ENCODE measurements around the gene EIF4E2.

The EIF4E2 gene

DNA sequence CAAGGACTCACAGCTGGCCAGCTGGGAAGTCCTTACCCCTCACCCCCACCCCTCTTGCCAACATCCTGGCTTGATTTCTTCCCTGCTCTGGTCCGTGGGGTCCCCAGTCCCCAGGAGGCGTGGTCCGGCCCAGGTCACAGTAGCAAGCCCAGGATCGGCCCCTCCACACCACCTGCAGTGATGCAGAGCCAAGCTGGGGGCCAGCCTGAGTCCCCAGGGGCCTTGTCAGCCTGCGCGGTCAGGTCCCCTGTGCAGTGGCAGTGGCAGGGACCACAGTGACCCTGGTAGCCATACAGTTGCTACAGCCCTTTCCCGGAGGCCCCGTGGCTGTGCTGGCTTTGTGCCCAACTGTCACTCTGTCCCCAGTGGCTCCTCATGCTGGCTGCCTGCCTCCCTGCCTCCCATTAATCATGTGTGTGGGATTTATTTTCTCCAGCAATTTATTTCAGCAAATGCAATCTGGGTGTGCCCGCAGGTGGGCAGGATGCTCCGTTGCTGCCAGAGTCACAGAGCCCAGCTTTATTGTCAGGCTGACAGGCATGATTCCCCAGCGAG, 39.1 kb upstream of the EIF4E2 start:
- Histone ChIP-seq H3K9me3 (ENCODE audit: insufficient read depth, low read length, severe bottlenecking) (no peaks in the 10 kb centered on the region), H3K79me2 (ENCODE audit: insufficient read depth, low read length) (no peaks in the 10 kb centered on the region), H3K9ac (ENCODE audit: low read depth, low read length) (no peak overlapping the region), H3K27me3 (ENCODE audit: insufficient read depth, low read length, poor library complexity) (no peaks in the 10 kb centered on the region), H3K4me3 (ENCODE audit: low read depth in 1 of 2, low read length in 2 of 2) (no peak overlapping the region), H3K4me2 (ENCODE audit: insufficient read depth, low read length) (no peak overlapping the region), H3K27ac (ENCODE audit: low read length) (no peak overlapping the region), H4K20me1 (ENCODE audit: insufficient read depth, low read length) (no peaks in the 10 kb centered on the region; the same call in 1 of the 2 replicates), H2AFZ (ENCODE audit: low read depth, low read length) (no peak overlapping the region), H3K4me1 (ENCODE audit: insufficient read depth, low read length) (no peaks in the 10 kb centered on the region), H3K36me3 (ENCODE audit: insufficient read depth, low read length) (no peaks in the 10 kb centered on the region)
- TF ChIP-seq EZH2 (IDR thresholded peaks at IDR 0.05; ENCODE audit: borderline replicate concordance, low read depth, low read length, severe bottlenecking), result no peak
- TF ChIP-seq, protein P1, sequence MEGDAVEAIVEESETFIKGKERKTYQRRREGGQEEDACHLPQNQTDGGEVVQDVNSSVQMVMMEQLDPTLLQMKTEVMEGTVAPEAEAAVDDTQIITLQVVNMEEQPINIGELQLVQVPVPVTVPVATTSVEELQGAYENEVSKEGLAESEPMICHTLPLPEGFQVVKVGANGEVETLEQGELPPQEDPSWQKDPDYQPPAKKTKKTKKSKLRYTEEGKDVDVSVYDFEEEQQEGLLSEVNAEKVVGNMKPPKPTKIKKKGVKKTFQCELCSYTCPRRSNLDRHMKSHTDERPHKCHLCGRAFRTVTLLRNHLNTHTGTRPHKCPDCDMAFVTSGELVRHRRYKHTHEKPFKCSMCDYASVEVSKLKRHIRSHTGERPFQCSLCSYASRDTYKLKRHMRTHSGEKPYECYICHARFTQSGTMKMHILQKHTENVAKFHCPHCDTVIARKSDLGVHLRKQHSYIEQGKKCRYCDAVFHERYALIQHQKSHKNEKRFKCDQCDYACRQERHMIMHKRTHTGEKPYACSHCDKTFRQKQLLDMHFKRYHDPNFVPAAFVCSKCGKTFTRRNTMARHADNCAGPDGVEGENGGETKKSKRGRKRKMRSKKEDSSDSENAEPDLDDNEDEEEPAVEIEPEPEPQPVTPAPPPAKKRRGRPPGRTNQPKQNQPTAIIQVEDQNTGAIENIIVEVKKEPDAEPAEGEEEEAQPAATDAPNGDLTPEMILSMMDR (IDR thresholded peaks at IDR 0.05; ENCODE audit: borderline replicate concordance, extremely low read depth, low read length, poor library complexity, severe bottlenecking), result no peak
- ATAC-seq (ENCODE audit: insufficient read depth, low read depth), result no peak
- DNase-seq, result no peak

DNA sequence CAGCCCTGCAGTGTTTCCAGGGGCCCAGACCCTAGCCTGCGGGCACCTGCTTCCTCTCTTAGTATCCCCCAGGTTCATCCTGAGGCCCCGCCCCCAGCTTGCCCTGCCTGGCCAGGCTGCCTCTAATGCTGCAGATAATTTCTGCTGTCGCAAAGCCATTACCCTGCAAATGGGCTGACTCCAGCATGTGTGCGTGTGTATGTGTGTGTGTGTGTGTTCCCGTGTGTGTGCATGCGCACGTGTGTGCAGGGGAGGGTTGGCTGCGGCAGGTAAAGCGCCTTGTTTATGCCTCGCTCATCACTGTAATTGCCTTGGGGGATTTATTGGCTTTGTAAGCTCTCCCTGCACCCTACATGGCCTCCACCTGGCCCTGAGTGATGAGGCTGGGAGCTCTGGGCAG, 37.9 kb upstream of the EIF4E2 start:
- Histone ChIP-seq H3K4me2 (ENCODE audit: insufficient read depth, low read length) (no peak overlapping the region), H3K9ac (ENCODE audit: low read depth, low read length) (no peak overlapping the region), H2AFZ (ENCODE audit: low read depth, low read length) (no peak overlapping the region), H3K36me3 (ENCODE audit: insufficient read depth, low read length) (no peaks in the 10 kb centered on the region), H3K27ac (ENCODE audit: low read length) (no peak overlapping the region), H3K9me3 (ENCODE audit: insufficient read depth, low read length, severe bottlenecking) (no peaks in the 10 kb centered on the region), H3K4me1 (ENCODE audit: insufficient read depth, low read length) (no peaks in the 10 kb centered on the region), H4K20me1 (ENCODE audit: insufficient read depth, low read length) (no peaks in the 10 kb centered on the region), H3K4me3 (ENCODE audit: low read depth in 1 of 2, low read length in 2 of 2) (no peak overlapping the region), H3K79me2 (ENCODE audit: insufficient read depth, low read length) (no peaks in the 10 kb centered on the region), H3K27me3 (ENCODE audit: insufficient read depth, low read length, poor library complexity) (no peaks in the 10 kb centered on the region)
- ATAC-seq (ENCODE audit: insufficient read depth, low read depth) (no peak), DNase-seq (no peak)
- TF ChIP-seq EZH2 (IDR thresholded peaks at IDR 0.05; ENCODE audit: borderline replicate concordance, low read depth, low read length, severe bottlenecking), result no peak
- TF ChIP-seq, protein P1 (IDR thresholded peaks at IDR 0.05; ENCODE audit: borderline replicate concordance, extremely low read depth, low read length, poor library complexity, severe bottlenecking), result no peak

DNA sequence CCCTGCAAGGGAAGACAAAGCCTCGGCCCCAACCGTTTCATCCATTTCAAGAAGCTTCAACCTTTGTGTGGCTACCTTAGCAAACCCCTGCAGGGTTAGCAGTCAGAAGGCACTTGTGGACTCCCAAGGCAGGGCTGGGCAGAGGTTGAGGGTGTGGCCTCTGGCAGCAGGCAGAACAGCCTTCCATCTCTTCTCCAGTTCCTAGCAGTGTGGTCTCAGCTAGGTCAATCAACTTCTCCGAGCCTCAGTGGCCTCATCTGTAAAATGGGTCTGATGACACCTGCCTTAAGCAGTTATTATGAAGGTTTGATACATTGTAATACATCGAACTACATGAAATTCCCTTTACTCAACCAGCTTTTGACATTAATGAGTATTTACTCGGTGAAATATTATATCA, 37.1 kb upstream of the EIF4E2 start:
- Histone ChIP-seq H3K27me3 (ENCODE audit: insufficient read depth, low read length, poor library complexity) (no peaks in the 10 kb centered on the region), H3K4me1 (ENCODE audit: insufficient read depth, low read length) (no peaks in the 10 kb centered on the region), H4K20me1 (ENCODE audit: insufficient read depth, low read length) (no peaks in the 10 kb centered on the region), H3K4me2 (ENCODE audit: insufficient read depth, low read length) (no peak overlapping the region), H3K4me3 (ENCODE audit: low read depth in 1 of 2, low read length in 2 of 2) (no peak overlapping the region), H3K27ac (ENCODE audit: low read length) (no peak overlapping the region), H3K9me3 (ENCODE audit: insufficient read depth, low read length, severe bottlenecking) (no peaks in the 10 kb centered on the region), H3K36me3 (ENCODE audit: insufficient read depth, low read length) (no peaks in the 10 kb centered on the region), H2AFZ (ENCODE audit: low read depth, low read length) (no peak overlapping the region), H3K79me2 (ENCODE audit: insufficient read depth, low read length) (no peaks in the 10 kb centered on the region), H3K9ac (ENCODE audit: low read depth, low read length) (no peak overlapping the region)
- DNase-seq (no peak), ATAC-seq (ENCODE audit: insufficient read depth, low read depth) (no peak)
- TF ChIP-seq EZH2 (IDR thresholded peaks at IDR 0.05; ENCODE audit: borderline replicate concordance, low read depth, low read length, severe bottlenecking), result no peak
- TF ChIP-seq, protein P1 (IDR thresholded peaks at IDR 0.05; ENCODE audit: borderline replicate concordance, extremely low read depth, low read length, poor library complexity, severe bottlenecking), result no peak

DNA sequence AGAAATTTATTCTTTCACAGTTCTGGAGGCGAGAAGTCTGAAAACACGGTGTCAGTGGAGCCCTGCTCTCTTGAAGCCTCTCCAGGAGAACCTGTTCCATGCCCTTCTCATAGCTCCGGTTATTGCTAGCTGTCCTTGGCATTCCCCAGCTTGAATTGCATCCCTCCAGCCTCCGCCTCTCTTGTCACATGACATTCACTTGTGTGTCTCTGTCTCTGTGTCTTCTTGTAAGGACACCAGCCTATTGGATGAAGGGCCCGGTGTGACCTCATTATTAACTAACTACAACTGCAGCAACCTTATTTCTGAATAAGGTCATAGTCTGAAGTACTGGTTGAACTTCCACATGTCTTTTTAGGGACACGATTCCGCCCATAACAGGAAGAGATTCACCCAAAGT, 34.9 kb upstream of the EIF4E2 start:
- no peaks in the 10 kb centered on the region for H3K4me1 ChIP-seq (ENCODE audit: insufficient read depth, low read length)
- TF ChIP-seq, protein P1 (IDR thresholded peaks at IDR 0.05; ENCODE audit: borderline replicate concordance, extremely low read depth, low read length, poor library complexity, severe bottlenecking), result no peak
- TF ChIP-seq EZH2 (IDR thresholded peaks at IDR 0.05; ENCODE audit: borderline replicate concordance, low read depth, low read length, severe bottlenecking), result no peak
- H4K20me1 ChIP-seq (ENCODE audit: insufficient read depth, low read length), result no peaks in the 10 kb centered on the region
- no peak overlapping the region for H3K27ac ChIP-seq (ENCODE audit: low read length)
- DNase-seq, result no peak
- H3K27me3 ChIP-seq (ENCODE audit: insufficient read depth, low read length, poor library complexity), result no peaks in the 10 kb centered on the region
- ATAC-seq (ENCODE audit: insufficient read depth, low read depth), result no peak
- H3K36me3 ChIP-seq (ENCODE audit: insufficient read depth, low read length), result no peaks in the 10 kb centered on the region
- no peaks in the 10 kb centered on the region for H3K9me3 ChIP-seq (ENCODE audit: insufficient read depth, low read length, severe bottlenecking)
- no peak overlapping the region for H3K4me3 ChIP-seq (ENCODE audit: low read depth in 1 of 2, low read length in 2 of 2)
- no peak overlapping the region for H3K9ac ChIP-seq (ENCODE audit: low read depth, low read length)
- H3K79me2 ChIP-seq (ENCODE audit: insufficient read depth, low read length), result no peaks in the 10 kb centered on the region
- H3K4me2 ChIP-seq (ENCODE audit: insufficient read depth, low read length), result no peak overlapping the region
- no peak overlapping the region for H2AFZ ChIP-seq (ENCODE audit: low read depth, low read length)
